Natural killer cell (primary cell): ENCODE data around the gene SLC6A3. TPM values are rescaled to one million over a fixed set of nuclear protein-coding genes. Genes with fewer than 3 reads are reported as not detected.

Source experiments
- ATAC-seq, 3 donors: fragments of 150-1000 bp in 2 of 3; fragments of 200-7000 bp in 1 of 3; cut with Tn5 transposase; 1 replicate in 1 of 3; 2 replicates in 2 of 3; pipeline ENCODE4 v1.10.0; 2021; ENCODE audit warnings: mild to moderate bottlenecking in 2 of 3, moderate library complexity in 2 of 3
- DNase-seq, 2 donors: peaks; one replicate each; pipeline versions ENCODE4 v3.0.0 to v3.0.0-alpha.2; 2013 to 2021; ENCODE audit warnings: mixed read lengths in 1 of 2
- H3K27ac ChIP-seq: one replicate; pipeline ENCODE4 v1.5.1; 2013; ENCODE audit warnings: mild to moderate bottlenecking, low read length
- H3K27me3 ChIP-seq: one replicate; pipeline ENCODE4 v1.6.1; 2013; ENCODE audit warnings: low read length; ENCODE audit not compliant: control insufficient read depth, insufficient read depth
- H3K36me3 ChIP-seq: one replicate; pipeline ENCODE4 v1.6.1; 2013; ENCODE audit warnings: low read length; ENCODE audit not compliant: control insufficient read depth, insufficient read depth
- H3K4me1 ChIP-seq: one replicate; pipeline ENCODE4 v1.6.1; 2013; ENCODE audit warnings: low read length; ENCODE audit not compliant: control insufficient read depth, insufficient read depth
- H3K4me3 ChIP-seq: one replicate; pipeline ENCODE4 v1.5.1; 2013; ENCODE audit warnings: low read length
- H3K9me3 ChIP-seq: one replicate; pipeline ENCODE4 v1.6.1; 2013; ENCODE audit warnings: low read length; ENCODE audit not compliant: control insufficient read depth, insufficient read depth
- H3K27ac Mint-ChIP-seq, 2 donors: one replicate each; pipeline ENCODE4 v1.8.0; 2022; ENCODE audit warnings: mild to moderate bottlenecking in 2 of 2, mixed read lengths in 2 of 2, moderate library complexity in 1 of 2
- H3K27me3 Mint-ChIP-seq, 2 donors: one replicate each; pipeline ENCODE4 v1.8.0; 2022; ENCODE audit warnings: low read depth in 2 of 2, mixed read lengths in 2 of 2
- H3K36me3 Mint-ChIP-seq: one replicate; pipeline ENCODE4 v1.8.0; 2022; ENCODE audit warnings: mixed read lengths
- H3K4me1 Mint-ChIP-seq, 2 donors: one replicate each; pipeline ENCODE4 v1.8.0; 2022; ENCODE audit warnings: mixed read lengths in 2 of 2
- H3K4me3 Mint-ChIP-seq: one replicate; pipeline ENCODE4 v1.8.0; 2022; ENCODE audit warnings: mild to moderate bottlenecking, moderate library complexity, mixed read lengths
- H3K9me3 Mint-ChIP-seq, 2 donors: one replicate each; pipeline ENCODE4 v1.8.0; 2022; ENCODE audit warnings: mixed read lengths in 2 of 2
- CTCF ChIP-seq: fragments of 200-600 bp; IDR thresholded peaks from one replicate; pipeline ENCODE4 v1.8.0; 2022; ENCODE audit warnings: antibody characterized with exemption
- WGBS: methylation state at CpG from one replicate; pipeline ENCODE4 v1.1.7; 2013; ENCODE audit warnings: missing lambda C conversion rate; ENCODE audit not compliant: insufficient coverage; 5-methylcytosine and 5-hydroxymethylcytosine counted together
- intact Hi-C: fragments of 100-400 bp; cut with micrococcal nuclease; formaldehyde crosslinking; loops from one replicate; pipeline ENCODE4 v1.14.2; 2022
- total RNA-seq, 4 donors: library from RNA; stranded (reverse); fragments of 120-200 nt in 1 of 4; gene quantifications; one replicate each; pipeline versions ENCODE4 v1.2.3 to v1.2.4, GENCODE V29; 2013 to 2022

The SLC6A3 gene
- total RNA-seq, 3 donors from 2014 or later (not counting 1 experiment from before 2014, with no cell fraction given) = not detected

DNA sequence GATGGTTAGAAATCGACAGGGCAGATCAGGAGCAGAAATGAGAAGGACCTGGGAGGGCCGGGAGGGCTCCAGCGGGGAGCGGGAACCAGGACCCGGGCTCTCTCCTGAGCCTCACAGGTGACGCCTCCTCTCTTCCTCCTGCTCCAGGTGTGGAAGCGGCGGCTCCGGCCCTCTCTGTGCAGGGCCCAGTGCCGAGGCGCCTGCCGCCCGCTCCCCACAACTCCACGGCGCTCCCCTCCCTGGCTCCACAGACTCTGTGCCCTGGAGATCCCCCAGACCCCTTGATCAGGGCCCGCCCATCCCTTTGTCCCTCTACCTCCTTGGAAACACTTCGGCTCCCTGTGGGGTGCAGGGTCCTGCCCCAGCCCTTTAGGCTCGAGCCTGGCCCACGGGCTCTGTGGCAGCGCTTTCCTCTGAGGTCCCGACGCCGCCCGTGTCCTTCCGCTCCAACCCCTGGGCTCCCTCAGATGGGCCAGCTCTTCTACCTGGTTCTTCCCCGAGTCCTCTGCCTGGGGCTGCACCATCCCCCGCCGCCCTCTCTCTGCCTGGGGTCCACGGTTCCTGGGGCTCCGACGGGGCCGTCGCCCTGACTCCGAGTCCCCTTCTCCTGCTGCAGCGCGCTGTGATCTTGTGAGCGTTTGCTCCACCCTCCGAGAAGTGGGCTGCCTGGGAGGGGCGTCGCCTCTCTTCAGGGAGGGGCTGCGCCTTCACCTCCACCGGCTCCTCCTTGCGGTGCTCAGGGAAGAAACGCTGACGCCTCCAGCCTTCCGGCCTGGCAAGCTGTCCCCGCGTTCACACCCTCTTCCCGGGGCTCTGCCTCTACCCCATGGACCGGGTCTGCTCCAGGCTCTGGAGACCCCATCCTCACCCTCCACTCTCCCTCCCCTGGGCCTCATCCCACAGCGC lies 22.4 kb upstream of the SLC6A3 start:
- H3K36me3 ChIP-seq = peaks cover 70% of the 10 kb centered on the region
- peaks cover 6% of the 10 kb centered on the region for H3K9me3 ChIP-seq
- no peak overlapping the region for H3K4me3 Mint-ChIP-seq
- ATAC-seq = no peak
- no peaks in the 10 kb centered on the region for H3K27me3 ChIP-seq
- H3K4me3 ChIP-seq = no peak overlapping the region
- peak overlapping the region; percentile 63 to 66 for H3K27ac Mint-ChIP-seq
- no peak for TF ChIP-seq CTCF
- no peaks in the 10 kb centered on the region for H3K4me1 ChIP-seq
- no peak overlapping the region for H3K27ac ChIP-seq
- no peaks in the 10 kb centered on the region for H3K27me3 Mint-ChIP-seq
- WGBS = 96% methylated on average over 51 of the region's 51 CpGs
- DNase-seq = no peak
- H3K36me3 Mint-ChIP-seq = peaks cover 6% of the 10 kb centered on the region
- peaks cover 18 to 20% of the 10 kb centered on the region in 2 donors for H3K4me1 Mint-ChIP-seq
- peaks cover 0 to 5% of the 10 kb centered on the region in 2 donors for H3K9me3 Mint-ChIP-seq
- intact Hi-C loops = no loop called here

DNA sequence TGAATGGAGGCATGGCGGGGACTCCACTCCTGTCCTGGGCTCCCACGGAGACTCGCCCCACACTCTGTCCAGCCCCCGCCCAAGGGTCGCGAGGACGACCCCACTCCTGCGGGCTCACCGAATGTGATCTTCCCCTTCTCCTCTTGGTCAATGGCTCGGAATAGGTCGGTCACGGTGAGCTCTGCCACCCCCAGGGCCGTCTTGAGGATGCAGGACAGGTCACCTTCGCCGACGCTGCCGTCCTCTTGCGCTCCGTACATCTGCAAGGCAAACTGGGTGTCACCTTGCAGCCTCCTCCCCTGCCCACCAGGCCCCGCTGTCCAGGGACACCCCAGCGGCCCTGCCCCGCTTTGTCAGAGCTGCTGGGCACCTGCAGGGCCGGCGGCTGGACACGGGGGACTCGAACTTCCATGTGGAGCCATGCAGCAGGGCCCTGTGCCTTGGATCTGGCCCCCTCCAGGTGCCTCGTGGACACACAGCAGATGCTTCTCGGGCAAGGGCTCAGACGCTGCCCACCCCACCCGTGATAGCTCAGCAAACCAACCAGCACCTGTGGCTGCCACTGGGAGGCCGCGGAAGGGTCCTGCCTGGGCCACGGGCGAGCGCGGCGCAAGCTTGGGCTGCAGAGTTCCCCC lies 21.5 kb upstream of the SLC6A3 start:
- Mint-ChIP-seq H3K27me3 (no peaks in the 10 kb centered on the region), H3K36me3 (peaks cover 6% of the 10 kb centered on the region), H3K4me1 (peaks cover 17% of the 10 kb centered on the region in 2 donors), H3K9me3 (peaks cover 0 to 5% of the 10 kb centered on the region in 2 donors), H3K27ac (peak overlapping the region in 1 of 2 donors; percentile 29), H3K4me3 (no peak overlapping the region)
- TF ChIP-seq CTCF = no peak
- H3K4me3 ChIP-seq = no peak overlapping the region
- no peak overlapping the region for H3K27ac ChIP-seq
- no peaks in the 10 kb centered on the region for H3K27me3 ChIP-seq
- intact Hi-C loops = no loop called here
- DNase-seq (no peak), ATAC-seq (no peak)
- peaks cover 70% of the 10 kb centered on the region for H3K36me3 ChIP-seq
- WGBS = 97% methylated on average over 37 of the region's 37 CpGs
- no peaks in the 10 kb centered on the region for H3K4me1 ChIP-seq
- peaks cover 6% of the 10 kb centered on the region for H3K9me3 ChIP-seq

GRCh38 chr5:1465966-1466471 lies 20.8 kb upstream of the SLC6A3 start:
- no peak for TF ChIP-seq CTCF
- Mint-ChIP-seq H3K27me3 (no peaks in the 10 kb centered on the region), H3K27ac (no peak overlapping the region), H3K4me3 (no peak overlapping the region), H3K4me1 (peaks cover 11 to 12% of the 10 kb centered on the region in 2 donors), H3K36me3 (peaks cover 6% of the 10 kb centered on the region), H3K9me3 (peaks cover 0 to 5% of the 10 kb centered on the region in 2 donors)
- DNase-seq = no peak
- Histone ChIP-seq H3K27ac (no peak overlapping the region), H3K36me3 (peaks cover 69% of the 10 kb centered on the region), H3K4me1 (no peaks in the 10 kb centered on the region), H3K4me3 (no peak overlapping the region), H3K27me3 (no peaks in the 10 kb centered on the region), H3K9me3 (peaks cover 6% of the 10 kb centered on the region)
- over 99% methylated on average over 30 of the region's 30 CpGs for WGBS
- intact Hi-C loops = no loop called here
- no peak for ATAC-seq
